Rectal smooth muscle tissue (tissue), 1 donor: ENCODE results near the gene IGSF3.

Experiments
- H3K27ac ChIP-seq: one replicate; pipeline ENCODE4 v1.7.0; 2013; ENCODE audit warnings: low read depth, low read length, inconsistent platforms
- H3K27me3 ChIP-seq: one replicate; pipeline ENCODE4 v1.7.0; 2013; ENCODE audit warnings: low read length; ENCODE audit not compliant: control insufficient read depth, insufficient read depth
- H3K36me3 ChIP-seq: one replicate; pipeline ENCODE4 v1.7.0; 2013; ENCODE audit warnings: low read length; ENCODE audit not compliant: control insufficient read depth, insufficient read depth
- H3K4me1 ChIP-seq: one replicate; pipeline ENCODE4 v1.7.0; 2013; ENCODE audit warnings: low read length; ENCODE audit not compliant: control insufficient read depth, insufficient read depth
- H3K4me3 ChIP-seq: one replicate; pipeline ENCODE4 v1.7.0; 2013; ENCODE audit warnings: low read length
- H3K9ac ChIP-seq: one replicate; pipeline ENCODE4 v1.7.0; 2013; ENCODE audit warnings: low read length

The IGSF3 gene

DNA sequence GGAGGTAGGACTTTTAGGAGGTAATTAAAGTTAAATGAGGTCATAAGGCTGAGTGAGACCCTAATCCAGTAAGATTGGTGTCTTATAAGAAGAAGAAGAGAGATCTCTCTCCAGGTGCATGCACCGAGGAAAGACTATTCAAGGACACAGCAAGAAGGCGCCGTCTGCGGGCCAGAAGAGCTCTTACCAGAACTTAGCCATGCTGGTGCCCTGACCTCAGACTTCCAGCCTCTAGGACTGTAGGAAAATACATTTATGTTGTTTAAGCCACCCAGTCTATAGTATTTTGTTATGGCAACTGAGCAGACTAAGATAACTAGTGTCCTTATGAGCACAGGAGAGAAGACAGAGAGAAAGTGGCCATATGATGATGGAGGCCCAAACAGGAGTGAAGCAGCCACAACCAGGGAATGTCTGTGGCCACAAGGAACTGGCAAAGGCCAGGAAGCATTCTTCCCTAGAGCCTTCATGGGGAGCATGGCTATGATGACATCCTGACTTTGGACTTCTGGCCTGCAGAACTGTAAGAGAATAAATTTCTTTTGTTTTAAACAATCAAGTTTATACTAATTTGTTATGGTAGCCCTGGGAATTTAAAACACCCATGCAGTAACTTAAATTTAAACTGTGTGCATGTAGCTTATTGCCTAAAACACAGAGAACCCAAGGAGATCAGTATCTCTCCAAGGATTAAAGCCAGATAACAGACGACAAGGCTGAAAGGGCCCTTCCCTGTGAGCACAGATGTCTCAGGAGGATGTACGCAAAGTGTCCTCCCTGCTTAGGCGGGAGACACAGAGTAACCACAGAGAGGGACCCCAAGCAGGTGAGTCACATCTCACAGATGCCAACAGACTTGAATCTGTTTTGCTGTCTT lies 86.8 kb downstream of the IGSF3 start:
- Histone ChIP-seq H3K4me3 (no peak overlapping the region), H3K9ac (no peak overlapping the region), H3K4me1 (no peaks in the 10 kb centered on the region), H3K27ac (no peak overlapping the region), H3K36me3 (no peaks in the 10 kb centered on the region), H3K27me3 (no peaks in the 10 kb centered on the region)

DNA sequence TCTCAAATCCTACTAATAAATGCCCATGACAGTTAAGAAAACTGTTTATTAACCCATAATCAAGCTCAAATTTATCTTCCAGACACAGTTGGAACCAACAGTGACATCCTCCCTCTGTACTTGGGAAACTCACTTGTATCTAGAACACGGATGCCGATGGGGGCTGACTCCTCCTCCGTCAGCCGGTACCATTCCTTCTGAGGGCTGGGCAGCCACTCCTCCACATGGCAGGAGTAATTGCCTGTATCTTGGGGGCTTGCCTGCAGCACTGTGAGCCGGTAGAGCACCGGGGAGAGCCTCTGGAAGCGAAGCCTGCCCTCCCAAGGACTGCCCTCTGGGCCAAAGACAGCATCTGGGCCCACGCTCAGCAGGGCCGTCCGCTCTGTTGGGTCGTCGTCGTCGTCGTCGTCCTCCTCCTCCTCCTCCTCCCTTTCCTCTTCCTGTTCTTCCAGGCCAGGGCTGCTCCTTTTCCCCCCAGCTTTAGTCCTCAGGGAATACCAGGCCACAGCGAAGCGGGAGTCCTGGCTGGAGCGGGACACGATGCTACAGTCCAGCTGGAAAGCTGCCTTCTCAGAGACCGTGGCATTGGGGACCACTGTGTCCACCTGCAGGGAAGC lies 88.2 kb downstream of the IGSF3 start:
- no peak overlapping the region for H3K9ac ChIP-seq
- H3K4me1 ChIP-seq, result no peaks in the 10 kb centered on the region
- no peaks in the 10 kb centered on the region for H3K27me3 ChIP-seq
- H3K4me3 ChIP-seq, result no peak overlapping the region
- no peak overlapping the region for H3K27ac ChIP-seq
- no peaks in the 10 kb centered on the region for H3K36me3 ChIP-seq

DNA sequence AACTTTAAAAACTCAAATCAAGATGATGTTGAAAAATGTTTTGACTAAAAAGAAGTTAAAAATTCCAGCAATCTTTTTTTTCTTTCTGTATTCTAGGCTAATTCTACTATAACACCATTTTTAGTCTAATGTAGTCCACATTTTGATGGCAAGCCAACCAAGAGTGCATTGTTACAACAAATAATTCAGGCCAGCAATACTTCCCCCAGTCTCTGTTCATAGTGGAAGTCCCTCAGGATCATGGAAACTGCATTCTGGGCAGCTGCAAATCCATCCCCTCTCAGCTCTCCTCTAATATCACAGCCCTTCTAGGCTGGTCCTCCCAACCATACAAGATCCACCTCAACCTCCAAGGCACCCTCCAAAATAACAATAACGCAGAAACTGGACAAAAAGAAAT lies 89.0 kb downstream of the IGSF3 start:
- Histone ChIP-seq H3K4me1 (no peaks in the 10 kb centered on the region), H3K9ac (no peak overlapping the region), H3K27ac (no peak overlapping the region), H3K36me3 (no peaks in the 10 kb centered on the region), H3K4me3 (no peak overlapping the region), H3K27me3 (no peaks in the 10 kb centered on the region)

DNA sequence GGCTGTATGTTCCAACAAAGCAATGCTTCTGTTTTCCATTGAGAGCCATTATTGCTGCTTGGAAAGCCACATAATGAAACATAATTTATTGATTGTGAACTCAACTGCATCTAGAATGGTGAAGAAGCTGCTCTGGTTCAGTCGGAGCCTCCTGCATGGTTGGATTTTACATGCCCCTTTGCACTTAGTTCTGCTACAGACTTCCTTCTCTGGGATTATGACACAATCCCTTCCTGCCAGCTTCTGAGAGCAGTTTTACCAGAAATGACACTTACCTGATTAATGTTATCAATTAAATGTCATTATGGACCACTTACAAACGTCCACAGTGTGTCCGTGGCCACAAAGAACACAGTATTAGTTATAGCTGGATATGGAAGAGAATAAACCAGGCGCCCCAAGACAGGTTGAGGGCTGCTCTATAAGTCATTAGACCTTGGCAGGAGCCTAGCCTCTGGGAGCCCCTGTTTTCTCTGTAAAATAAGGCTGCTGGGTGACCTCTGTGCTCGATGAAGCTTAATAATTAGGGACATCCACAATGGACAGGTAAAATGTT lies 89.7 kb downstream of the IGSF3 start:
- Histone ChIP-seq H3K27me3 (no peaks in the 10 kb centered on the region), H3K4me1 (no peaks in the 10 kb centered on the region), H3K27ac (no peak overlapping the region), H3K9ac (no peak overlapping the region), H3K36me3 (no peaks in the 10 kb centered on the region), H3K4me3 (no peak overlapping the region)

- H3K9ac ChIP-seq, result no peak overlapping the region
- H3K4me1 ChIP-seq, result peaks cover 9% of the 10 kb centered on the region
- H3K27ac ChIP-seq, result no peak overlapping the region
- no peaks in the 10 kb centered on the region for H3K36me3 ChIP-seq
- no peak overlapping the region for H3K4me3 ChIP-seq
- H3K27me3 ChIP-seq, result no peaks in the 10 kb centered on the region
Observed at GRCh38 chr1:116574581-116575291, 92.8 kb downstream of the IGSF3 start.

- no peaks in the 10 kb centered on the region for H3K36me3 ChIP-seq
- no peak overlapping the region for H3K4me3 ChIP-seq
- H3K27me3 ChIP-seq, result no peaks in the 10 kb centered on the region
- H3K4me1 ChIP-seq, result peaks cover 9% of the 10 kb centered on the region
- no peak overlapping the region for H3K27ac ChIP-seq
- H3K9ac ChIP-seq, result no peak overlapping the region
Observed at GRCh38 chr1:116573431-116574095, 94.0 kb downstream of the IGSF3 start.

- H3K36me3 ChIP-seq, result no peaks in the 10 kb centered on the region
- no peaks in the 10 kb centered on the region for H3K27me3 ChIP-seq
- no peak overlapping the region for H3K9ac ChIP-seq
- H3K4me3 ChIP-seq, result no peak overlapping the region
- no peak overlapping the region for H3K27ac ChIP-seq
- peaks cover 9% of the 10 kb centered on the region for H3K4me1 ChIP-seq
Observed at GRCh38 chr1:116572771-116573430, 94.6 kb downstream of the IGSF3 start.

DNA sequence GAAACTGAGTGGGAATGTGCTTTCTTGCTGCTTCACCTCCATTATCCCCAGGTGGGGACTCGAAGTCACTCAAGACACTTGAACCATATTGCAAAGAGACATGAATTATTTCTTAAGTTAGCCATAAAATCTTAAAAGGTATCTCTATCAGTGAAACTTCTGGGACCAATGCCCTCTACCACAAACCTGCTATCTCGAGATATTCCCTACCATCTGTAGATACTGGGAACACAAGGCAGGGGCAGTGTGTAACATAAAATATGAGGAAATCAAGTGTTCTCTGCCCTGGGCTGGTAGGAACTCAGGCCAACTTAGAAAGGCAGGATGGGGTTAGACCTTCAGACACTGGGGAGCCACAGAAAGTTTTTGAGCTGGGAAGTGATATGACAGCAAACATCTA lies 95.4 kb downstream of the IGSF3 start:
- no peaks in the 10 kb centered on the region for H3K27me3 ChIP-seq
- H3K4me3 ChIP-seq, result no peak overlapping the region
- no peak overlapping the region for H3K27ac ChIP-seq
- H3K4me1 ChIP-seq, result peaks cover 9% of the 10 kb centered on the region
- H3K9ac ChIP-seq, result no peak overlapping the region
- no peaks in the 10 kb centered on the region for H3K36me3 ChIP-seq

DNA sequence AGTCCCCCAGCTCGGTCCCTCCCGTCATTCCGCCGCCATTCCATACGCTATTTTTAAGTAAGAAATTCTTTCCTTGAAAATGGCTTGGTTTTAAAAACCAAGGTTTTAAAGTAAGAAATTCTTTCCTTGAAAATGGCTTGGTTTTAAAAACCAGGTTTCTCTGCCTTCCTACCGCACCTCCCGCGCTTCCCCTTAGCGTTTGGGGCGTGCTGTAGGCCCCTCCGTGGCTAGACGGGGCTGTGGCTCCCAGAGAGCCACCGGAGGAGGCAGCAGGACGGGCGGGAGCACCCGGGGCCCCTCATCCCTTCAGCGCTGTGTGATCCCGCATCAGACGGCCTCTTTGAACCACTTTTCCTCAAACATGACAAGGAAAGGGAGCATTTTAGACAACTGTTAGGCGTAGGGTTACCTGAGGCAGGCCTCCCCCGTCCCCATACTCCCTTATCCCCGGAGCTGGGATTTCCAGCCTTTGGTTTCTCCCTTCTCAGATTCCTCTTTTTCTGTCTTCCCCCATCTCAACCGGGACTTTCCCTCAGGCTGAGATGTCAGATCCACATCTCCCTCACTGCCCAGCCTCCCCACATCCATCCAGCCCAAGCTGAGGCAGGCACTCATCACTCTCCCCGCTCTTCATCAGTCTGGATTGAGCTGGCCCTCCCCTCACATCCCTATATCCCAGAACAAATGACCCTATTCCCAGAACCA lies 96.2 kb downstream of the IGSF3 start:
- H3K4me1 ChIP-seq, result peaks cover 9% of the 10 kb centered on the region
- H3K36me3 ChIP-seq, result no peaks in the 10 kb centered on the region
- peak overlapping the region; percentile 89 for H3K4me3 ChIP-seq
- H3K27ac ChIP-seq, result peak overlapping the region; percentile 95
- peak overlapping the region; percentile 84 for H3K9ac ChIP-seq
- no peaks in the 10 kb centered on the region for H3K27me3 ChIP-seq

GRCh38 chr1:116570358-116571214 lies 96.9 kb downstream of the IGSF3 start, which contains the start of gene CD58:
Gene CD58 (minus strand): TSS chr1:116571026. CDS start chr1:116570972, 54 bp downstream.
- no peaks in the 10 kb centered on the region for H3K36me3 ChIP-seq
- H3K4me1 ChIP-seq, result peaks cover 9% of the 10 kb centered on the region
- no peaks in the 10 kb centered on the region for H3K27me3 ChIP-seq
- H3K9ac ChIP-seq, result peak within 1 kb of the TSS; percentile 94
- peak within 1 kb of the TSS; percentile 89 for H3K4me3 ChIP-seq
- H3K27ac ChIP-seq, result peak within 1 kb of the TSS; percentile 95
